ENCODE measurements around the gene TULP1.

The TULP1 gene

GRCh38 chr6:35496841-35497570 lies 15.7 kb downstream of the TULP1 start, which contains the start of gene TEAD3:
Gene TEAD3 (minus strand): TSS chr6:35497079.
- peak; percentile 93 for DNase-seq (ENCODE audit: low spot score)

GRCh38 chr6:35496036-35496840 lies 16.5 kb downstream of the TULP1 start:
- peak; percentile 75 for DNase-seq (ENCODE audit: low spot score)

GRCh38 chr6:35495258-35496035 lies 17.2 kb downstream of the TULP1 start:
- no peak for DNase-seq (ENCODE audit: low spot score)

GRCh38 chr6:35494161-35494563 lies 18.5 kb downstream of the TULP1 start:
- peak; percentile 64 for DNase-seq (ENCODE audit: low spot score)

- DNase-seq (ENCODE audit: low spot score), result no peak
Observed at GRCh38 chr6:35493307-35493983, 19.3 kb downstream of the TULP1 start.

- no peak for DNase-seq (ENCODE audit: low spot score)
Observed at GRCh38 chr6:35492974-35493284, 19.8 kb downstream of the TULP1 start.

- DNase-seq (ENCODE audit: low spot score), result no peak
Observed at GRCh38 chr6:35492258-35492973, 20.3 kb downstream of the TULP1 start.

GRCh38 chr6:35491558-35492257 lies 21.0 kb downstream of the TULP1 start:
- DNase-seq (ENCODE audit: low spot score), result no peak

GRCh38 chr6:35490821-35491557 lies 21.7 kb downstream of the TULP1 start:
- no peak for DNase-seq (ENCODE audit: low spot score)

GRCh38 chr6:35489995-35490791 lies 22.5 kb downstream of the TULP1 start:
- DNase-seq (ENCODE audit: low spot score), result peak; percentile 85

- DNase-seq (ENCODE audit: low spot score), result no peak
Observed at GRCh38 chr6:35489066-35489465, 23.6 kb downstream of the TULP1 start.

GRCh38 chr6:35488517-35488862 lies 24.2 kb downstream of the TULP1 start:
- no peak for DNase-seq (ENCODE audit: low spot score)

- peak; percentile 69 for DNase-seq (ENCODE audit: low spot score)
Observed at GRCh38 chr6:35487658-35488516, 24.8 kb downstream of the TULP1 start.

GRCh38 chr6:35486005-35486925 lies 26.4 kb downstream of the TULP1 start:
- no peak for DNase-seq (ENCODE audit: low spot score)

GRCh38 chr6:35485402-35485877 lies 27.3 kb downstream of the TULP1 start:
- DNase-seq (ENCODE audit: low spot score), result peak; percentile 91

GRCh38 chr6:35484921-35485392 lies 27.7 kb downstream of the TULP1 start:
- peak; percentile 67 for DNase-seq (ENCODE audit: low spot score)
